Measurements from ENCODE around the gene CD69.
A peak's percentile ranks its signal among the peaks of the same experiment; 100 is the strongest.

The CD69 gene

GRCh38 chr12:9781360-9781759 lies 20.7 kb upstream of the CD69 start:
- DNase-seq (ENCODE audit: low spot score) = no peak

GRCh38 chr12:9779209-9779608 lies 18.5 kb upstream of the CD69 start:
- DNase-seq (ENCODE audit: low spot score) = no peak

GRCh38 chr12:9776781-9777180 lies 16.1 kb upstream of the CD69 start:
- no peak for DNase-seq (ENCODE audit: low spot score)

- DNase-seq (ENCODE audit: low spot score) = no peak
Observed at GRCh38 chr12:9773216-9773877, 12.6 kb upstream of the CD69 start.

GRCh38 chr12:9763025-9763424 lies 2.3 kb upstream of the CD69 start:
- no peak for DNase-seq (ENCODE audit: low spot score)

GRCh38 chr12:9762369-9762768 lies 1.7 kb upstream of the CD69 start:
- DNase-seq (ENCODE audit: low spot score) = no peak

GRCh38 chr12:9761419-9761781 lies 699 bp upstream of the CD69 start:
- DNase-seq (ENCODE audit: low spot score) = no peak

- DNase-seq (ENCODE audit: low spot score) = no peak
Observed at GRCh38 chr12:9760120-9760519, 581 bp downstream of the CD69 start.

GRCh38 chr12:9759694-9760093 lies 1.0 kb downstream of the CD69 start:
- no peak for DNase-seq (ENCODE audit: low spot score)

GRCh38 chr12:9758119-9758518 lies 2.6 kb downstream of the CD69 start:
- no peak for DNase-seq (ENCODE audit: low spot score)

- DNase-seq (ENCODE audit: low spot score) = no peak
Observed at GRCh38 chr12:9757433-9758025, 3.2 kb downstream of the CD69 start.

GRCh38 chr12:9756706-9757105 lies 4.0 kb downstream of the CD69 start:
- DNase-seq (ENCODE audit: low spot score) = no peak

- no peak for DNase-seq (ENCODE audit: low spot score)
Observed at GRCh38 chr12:9756170-9756569, 4.5 kb downstream of the CD69 start.

- no peak for DNase-seq (ENCODE audit: low spot score)
Observed at GRCh38 chr12:9755567-9755966, 5.1 kb downstream of the CD69 start.

GRCh38 chr12:9755035-9755434 lies 5.7 kb downstream of the CD69 start:
- DNase-seq (ENCODE audit: low spot score) = no peak

- no peak for DNase-seq (ENCODE audit: low spot score)
Observed at GRCh38 chr12:9754099-9754927, 6.4 kb downstream of the CD69 start.

GRCh38 chr12:9753498-9753897 lies 7.2 kb downstream of the CD69 start:
- DNase-seq (ENCODE audit: low spot score) = no peak

- DNase-seq (ENCODE audit: low spot score) = no peak
Observed at GRCh38 chr12:9753073-9753472, 7.6 kb downstream of the CD69 start.

- DNase-seq (ENCODE audit: low spot score) = no peak
Observed at GRCh38 chr12:9752145-9752933, 8.4 kb downstream of the CD69 start.

- peak; percentile 54 for DNase-seq (ENCODE audit: low spot score)
Observed at GRCh38 chr12:9751204-9752144, 9.2 kb downstream of the CD69 start.

Data from GM03348 (cell line).